ENCODE data around the gene WWP2.
"Not testable (repeated sequence)": the region's sequence is repeated elsewhere in the genome, so short reads cannot be mapped to it uniquely, and the experiment has no call there.

WWP2 gene

GRCh38 chr16:69942627-69943170 lies 180.6 kb downstream of the WWP2 start:
- no peak for DNase-seq (ENCODE audit: low read depth in 2 of 2)

GRCh38 chr16:69943241-69944036 lies 181.3 kb downstream of the WWP2 start:
- DNase-seq (ENCODE audit: low read depth in 2 of 2) = not testable (repeated sequence)

DNA sequence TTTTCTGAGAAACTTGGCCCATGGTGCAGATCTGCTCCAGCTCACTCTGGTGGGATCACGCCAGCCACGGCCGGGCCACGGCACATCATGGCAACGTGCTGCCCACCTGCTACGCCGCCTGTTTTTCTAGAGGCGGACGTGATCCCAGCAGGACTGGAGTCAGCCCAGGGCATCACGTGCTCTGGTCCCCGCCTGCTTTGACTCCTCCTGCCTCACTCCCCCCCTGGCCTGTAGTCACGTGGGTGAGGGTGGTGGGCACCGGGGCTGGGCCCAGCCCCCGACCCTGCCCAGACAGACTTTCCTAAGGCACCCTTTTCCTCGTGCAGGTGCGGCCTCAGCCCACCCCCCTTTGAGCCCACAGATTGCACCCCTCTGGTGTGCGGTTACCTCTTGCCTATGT lies 188.3 kb downstream of the WWP2 start:
- not testable (repeated sequence) for DNase-seq (ENCODE audit: low read depth in 2 of 2)

DNA sequence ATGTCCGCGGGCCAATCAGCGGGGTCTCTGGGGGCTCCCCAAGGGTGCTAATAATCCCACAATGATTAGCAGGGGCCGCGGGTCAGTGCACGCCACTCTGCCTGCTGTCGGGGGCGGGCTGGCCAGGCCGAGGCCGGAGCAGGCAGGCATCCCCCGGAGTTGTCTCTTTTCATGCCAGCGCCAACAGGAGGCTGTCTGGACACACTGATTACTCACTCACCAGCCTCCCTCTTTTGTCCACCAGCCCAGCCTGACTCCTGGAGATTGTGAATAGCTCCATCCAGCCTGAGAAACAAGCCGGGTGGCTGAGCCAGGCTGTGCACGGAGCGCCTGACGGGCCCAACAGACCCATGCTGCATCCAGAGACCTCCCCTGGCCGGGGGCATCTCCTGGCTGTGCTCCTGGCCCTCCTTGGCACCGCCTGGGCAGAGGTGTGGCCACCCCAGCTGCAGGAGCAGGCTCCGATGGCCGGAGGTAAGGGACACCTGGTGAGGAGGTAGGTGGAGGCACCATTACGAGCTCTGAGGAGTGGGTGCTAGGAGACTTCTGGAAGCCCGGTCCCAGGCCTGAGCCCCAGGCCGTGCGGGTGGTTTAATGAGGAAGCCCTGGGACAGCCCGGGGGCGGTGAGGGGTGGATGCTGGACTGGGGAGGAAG lies 189.0 kb downstream of the WWP2 start, which contains the start of gene CLEC18A:
TSS of gene CLEC18A (plus strand) at position 318 of the 655 bp plus-strand sequence. CDS start at position 351, 33 bp downstream.
- DNase-seq (ENCODE audit: low read depth in 2 of 2) = not testable (repeated sequence)

GRCh38 chr16:69951672-69952031 lies 189.5 kb downstream of the WWP2 start:
- DNase-seq (ENCODE audit: low read depth in 2 of 2) = not testable (repeated sequence)

GRCh38 chr16:69952116-69952515 lies 190.0 kb downstream of the WWP2 start:
- not testable (repeated sequence) for DNase-seq (ENCODE audit: low read depth in 2 of 2)

GRCh38 chr16:69952572-69953355 lies 190.6 kb downstream of the WWP2 start:
- DNase-seq (ENCODE audit: low read depth in 2 of 2) = not testable (repeated sequence)

DNA sequence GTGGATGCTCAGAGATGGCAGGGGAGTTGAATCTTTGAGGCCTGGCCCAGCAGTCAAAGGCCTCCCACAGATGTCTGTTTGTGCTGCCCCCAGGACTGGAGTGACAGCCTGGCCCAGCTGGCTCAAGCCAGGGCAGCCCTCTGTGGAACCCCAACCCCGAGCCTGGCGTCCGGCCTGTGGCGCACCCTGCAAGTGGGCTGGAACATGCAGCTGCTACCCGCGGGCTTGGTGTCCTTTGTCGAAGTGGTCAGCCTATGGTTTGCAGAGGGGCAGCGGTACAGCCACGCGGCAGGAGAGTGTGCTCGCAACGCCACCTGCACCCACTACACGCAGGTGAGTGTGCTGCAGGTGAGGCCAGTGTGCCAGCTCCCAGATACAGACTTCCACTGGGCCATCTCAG lies 192.1 kb downstream of the WWP2 start:
- not testable (repeated sequence) for DNase-seq (ENCODE audit: low read depth in 2 of 2)

- DNase-seq (ENCODE audit: low read depth in 2 of 2) = not testable (repeated sequence)
Measured at GRCh38 chr16:69963312-69963711, 201.2 kb downstream of the WWP2 start.

DNA sequence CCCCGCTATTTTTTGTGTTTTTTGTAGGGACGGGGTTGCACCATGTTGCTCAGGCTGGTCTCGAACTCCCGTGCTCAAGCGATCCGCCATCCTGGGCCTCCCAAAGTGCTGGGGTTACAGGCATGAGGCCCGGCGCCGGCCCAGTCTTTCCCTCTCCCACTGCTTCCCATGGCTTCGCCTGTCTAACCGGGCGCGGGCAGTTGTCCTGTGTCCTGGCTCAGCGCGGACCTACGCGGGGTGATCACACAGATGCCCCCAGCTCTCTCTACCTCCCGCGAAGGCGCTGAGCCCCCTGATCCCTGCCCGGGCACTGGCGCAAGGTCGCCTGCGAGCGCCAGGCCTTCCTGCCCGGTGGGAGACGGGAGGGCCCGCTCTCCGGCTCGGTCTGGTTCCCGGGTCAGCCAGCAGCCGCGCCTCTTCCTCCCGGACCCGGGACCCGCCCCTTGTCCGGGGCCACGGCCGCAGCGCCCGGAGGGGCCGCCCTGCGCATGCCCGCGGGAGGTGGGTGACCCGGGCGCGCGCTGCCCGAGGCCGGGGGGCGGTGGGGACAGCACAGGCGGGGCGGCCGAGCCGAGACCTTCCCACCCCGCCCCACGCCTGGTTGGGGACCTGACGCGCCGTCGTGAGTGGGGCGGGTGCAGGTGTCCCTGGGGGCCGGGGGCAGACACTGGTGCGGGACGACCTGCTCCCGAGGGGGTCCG lies 203.0 kb downstream of the WWP2 start:
- DNase-seq (ENCODE audit: low read depth in 2 of 2) = not testable (repeated sequence)

GRCh38 chr16:69965661-69966054 lies 203.5 kb downstream of the WWP2 start:
- DNase-seq (ENCODE audit: low read depth in 2 of 2) = not testable (repeated sequence)

DNA sequence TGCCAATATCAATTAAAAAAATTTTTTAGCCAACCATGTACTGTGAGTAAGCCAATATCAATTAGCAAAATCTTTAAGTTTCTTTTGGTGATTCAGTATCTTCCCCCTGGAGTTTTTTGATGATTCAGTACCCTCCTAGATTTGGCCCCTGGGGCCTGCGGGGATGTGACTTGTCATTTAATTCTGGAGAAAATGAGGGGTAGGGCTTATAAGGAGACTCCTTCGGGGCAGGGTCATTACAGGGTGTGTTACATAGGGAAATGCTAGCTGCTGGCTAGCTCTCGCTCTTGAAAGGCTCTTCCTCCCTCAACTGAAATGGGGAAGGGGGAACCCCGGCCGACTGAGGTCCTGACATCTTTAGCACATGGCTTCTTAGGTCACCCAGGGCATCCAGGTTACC lies 205.6 kb downstream of the WWP2 start:
- DNase-seq (ENCODE audit: low read depth in 2 of 2) = not testable (repeated sequence)

DNA sequence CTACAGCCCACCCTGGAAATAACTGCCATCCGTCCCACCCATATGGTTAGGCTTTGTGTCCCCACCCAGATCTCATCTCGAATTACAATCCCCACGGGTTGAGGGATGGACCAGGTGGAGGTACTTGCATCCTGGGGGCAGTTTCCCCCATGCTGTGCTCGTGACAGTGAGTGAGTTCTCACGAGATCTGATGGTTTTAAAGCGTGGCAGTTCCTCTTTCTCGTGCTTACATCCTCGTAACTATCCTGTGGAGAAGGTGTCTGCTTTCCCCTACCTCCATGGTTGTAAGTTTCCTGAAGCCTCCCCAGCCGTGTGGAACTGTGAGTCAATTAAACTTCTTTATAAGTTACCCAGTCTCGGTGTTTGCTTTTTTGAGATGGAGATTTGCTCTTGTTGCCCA lies 206.0 kb downstream of the WWP2 start:
- DNase-seq (ENCODE audit: low read depth in 2 of 2) = not testable (repeated sequence)

GRCh38 chr16:69969657-69970056 lies 207.5 kb downstream of the WWP2 start:
- DNase-seq (ENCODE audit: low read depth in 2 of 2) = not testable (repeated sequence)

DNA sequence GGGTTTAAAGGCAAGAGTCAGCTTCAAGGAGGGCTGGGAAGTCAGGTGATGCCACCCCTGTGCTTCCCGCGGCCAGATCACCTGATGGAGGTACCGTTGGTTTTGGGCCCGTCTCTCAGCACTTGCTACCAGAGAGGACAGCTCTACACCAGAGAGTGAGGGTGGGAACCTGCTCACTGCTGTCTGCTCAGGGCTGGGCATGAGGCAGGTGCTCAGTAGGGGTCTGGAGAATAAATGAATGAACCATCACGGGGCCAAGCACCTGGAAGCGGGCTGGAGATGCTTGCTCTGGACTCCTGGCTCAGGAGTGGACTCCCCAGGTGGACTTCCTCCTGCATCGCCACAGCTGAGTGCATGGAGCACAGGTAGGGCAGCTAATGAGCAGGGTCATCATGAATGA lies 210.0 kb downstream of the WWP2 start:
- DNase-seq (ENCODE audit: low read depth in 2 of 2) = not testable (repeated sequence)

- DNase-seq (ENCODE audit: low read depth in 2 of 2) = not testable (repeated sequence)
Measured at GRCh38 chr16:69972935-69973334, 210.8 kb downstream of the WWP2 start.

DNA sequence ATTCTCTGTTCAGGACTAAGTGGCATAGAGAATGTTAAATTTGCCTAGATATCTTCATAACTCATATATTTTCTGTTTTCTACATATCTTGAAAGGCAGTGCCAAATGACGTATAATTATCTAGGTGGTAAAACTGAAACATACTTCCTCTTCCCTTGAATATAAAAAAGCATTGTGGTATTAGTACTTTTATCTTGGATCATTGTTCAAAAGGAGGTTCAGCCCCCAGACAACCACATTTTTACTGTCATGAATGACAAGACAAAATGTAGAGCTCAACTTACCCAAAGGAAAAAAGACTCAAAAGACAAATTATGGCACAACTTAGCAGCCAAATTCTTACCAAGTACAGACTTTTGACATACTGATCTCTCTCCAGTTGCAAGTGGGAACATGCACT lies 223.1 kb downstream of the WWP2 start:
- DNase-seq (ENCODE audit: low read depth in 2 of 2) = not testable (repeated sequence)
